Esophagus squamous epithelium (tissue), 5 donors: ENCODE results near the gene CEP112. TPM values are rescaled to one million over a fixed set of nuclear protein-coding genes. Genes with fewer than 3 reads are reported as not detected.

Source experiments
- DNase-seq: peaks from one replicate; lab custom pipeline; 2025; lab: John Stamatoyannopoulos, UW
- H3K27ac ChIP-seq, 4 donors: fragments of 200-600 bp; sonication (generic); one replicate each; pipeline ENCODE4 v1.5.1; 2016 to 2019; ENCODE audit warnings: mild to moderate bottlenecking in 1 of 4
- H3K27me3 ChIP-seq, 4 donors: fragments of 200-600 bp; sonication (generic); 1 replicate in 3 of 4; 2 replicates in 1 of 4; pipeline versions ENCODE4 v1.5.1 to v1.6.0; 2017 to 2021; ENCODE audit warnings: antibody characterized with exemption in 1 of 4
- H3K36me3 ChIP-seq, 3 donors: fragments of 200-600 bp; sonication (generic); one replicate each; pipeline ENCODE4 v1.5.1; 2016 to 2019
- H3K4me1 ChIP-seq, 3 donors: fragments of 200-600 bp; sonication (generic); one replicate each; pipeline ENCODE4 v1.5.1; 2017 to 2019
- H3K4me3 ChIP-seq, 4 donors: fragments of 200-600 bp; sonication (generic); 1 replicate in 3 of 4; 2 replicates in 1 of 4; pipeline ENCODE4 v1.5.1; 2016 to 2019; ENCODE audit warnings: mild to moderate bottlenecking in 2 of 4, moderate library complexity in 1 of 4
- H3K9me3 ChIP-seq, 3 donors: fragments of 200-600 bp; sonication (generic); one replicate each; pipeline ENCODE4 v1.5.1; 2016 to 2019
- CTCF ChIP-seq, 6 experiments: fragments of 450-650 bp in 4 of 6; fragments of 200-600 bp in 2 of 6; sonication (generic) in 2 of 6; IDR thresholded peaks; one replicate each; pipeline ENCODE4 v1.5.1; 2016 to 2019; ENCODE audit warnings: antibody characterized with exemption in 6 of 6, mild to moderate bottlenecking in 4 of 6, moderate library complexity in 4 of 6
- POLR2A ChIP-seq, 4 donors: fragments of 450-650 bp; IDR thresholded peaks; one replicate each; pipeline ENCODE4 v1.6.1; 2017; ENCODE audit warnings: antibody characterized with exemption in 4 of 4, mild to moderate bottlenecking in 4 of 4, moderate library complexity in 3 of 4
- WGBS, 2 donors: methylation state at CpG; one replicate each; pipeline ENCODE4 v1.1.5; 2018; 5-methylcytosine and 5-hydroxymethylcytosine counted together
- intact Hi-C: fragments of 100-400 bp; cut with DNase I; formaldehyde crosslinking; loops from one replicate; pipeline ENCODE4 v1.15.0; 2022
- total RNA-seq, 4 donors: library from RNA; depleted of rRNA; stranded (reverse); fragments of >200 nt; gene quantifications; one replicate each; pipeline ENCODE4 v1.1.0, GENCODE V29; 2016
- donor health status: DM: yes; HTN: yes; CAD: no.

CEP112 gene
- total RNA-seq, 4 donors from 2014 or later: 2.5 to 10.9 (median 6.4) TPM

DNA sequence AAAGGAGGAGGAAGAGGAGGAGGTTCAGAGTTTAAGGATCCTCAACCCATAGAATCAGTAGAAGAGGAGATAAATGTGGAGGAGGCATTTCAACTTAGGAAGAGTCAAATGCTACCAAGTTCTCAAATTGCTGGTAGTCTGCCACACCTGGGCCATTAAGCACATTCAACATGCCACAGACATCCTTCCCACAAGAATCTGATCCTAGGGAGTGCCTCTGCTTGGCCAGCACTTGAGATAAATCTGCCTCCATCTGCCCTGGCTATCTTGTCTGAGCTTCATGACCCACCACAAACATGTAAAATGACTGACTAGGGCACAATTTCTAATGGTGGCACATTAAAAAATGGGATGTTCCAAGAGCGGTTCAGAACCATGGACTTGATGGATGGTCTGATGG, 593.2 kb downstream of the CEP112 start:
- Histone ChIP-seq H3K36me3 (no peaks in the 10 kb centered on the region), H3K9me3 (no peaks in the 10 kb centered on the region), H3K4me3 (no peak overlapping the region), H3K27ac (no peak overlapping the region), H3K4me1 (peaks cover 0 to 9% (median 3%) of the 10 kb centered on the region in 3 donors), H3K27me3 (no peaks in the 10 kb centered on the region)
- WGBS, 2 donors: 90 to 100% methylated on average over 1 of the region's 1 CpG
- TF ChIP-seq POLR2A (IDR thresholded peaks at IDR 0.05) (no peak), CTCF (IDR thresholded peaks at IDR 0.05) (no peak)
- intact Hi-C loops: no loop called here
- DNase-seq: no peak

DNA sequence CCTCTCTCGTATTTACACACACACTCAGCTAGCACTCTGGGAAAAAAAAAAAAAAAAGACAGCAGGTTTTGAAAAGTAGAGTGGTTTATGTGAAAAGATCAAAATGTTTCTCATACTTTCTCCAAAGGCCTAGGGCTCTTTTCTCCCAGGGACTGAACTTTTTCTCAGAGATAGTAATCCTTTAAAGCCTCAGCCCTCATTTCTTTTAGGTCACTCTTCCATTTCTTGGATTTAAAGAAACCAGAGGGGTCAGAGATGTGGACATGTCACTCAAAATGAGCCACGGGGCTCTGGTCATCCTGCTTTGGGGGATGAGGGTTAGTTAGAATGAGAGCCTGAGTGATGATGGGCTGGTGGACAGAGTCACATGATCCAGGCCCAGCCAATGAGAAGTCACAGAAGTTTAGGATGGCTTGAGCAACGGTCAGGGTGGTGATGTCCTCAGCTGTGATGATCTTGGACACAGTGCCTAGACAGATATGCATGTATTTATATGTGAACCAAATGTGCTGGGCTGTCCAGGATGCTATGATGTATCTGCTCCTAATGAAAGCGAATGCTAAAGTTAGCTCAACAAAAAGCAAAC, 596.8 kb downstream of the CEP112 start:
- Histone ChIP-seq H3K4me1 (peaks cover 0 to 15% (median 3%) of the 10 kb centered on the region in 3 donors), H3K27ac (peak overlapping the region in 1 of 4 donors; percentile 60), H3K4me3 (no peak overlapping the region), H3K9me3 (no peaks in the 10 kb centered on the region), H3K27me3 (no peaks in the 10 kb centered on the region), H3K36me3 (no peaks in the 10 kb centered on the region)
- DNase-seq: no peak
- WGBS, 2 donors: 52 to 59% methylated on average over 4 of the region's 4 CpGs
- TF ChIP-seq CTCF (IDR thresholded peaks at IDR 0.05) (no peak), POLR2A (IDR thresholded peaks at IDR 0.05) (no peak)
- intact Hi-C loops: no loop called here

GRCh38 chr17:65593855-65594845, 597.8 kb downstream of the CEP112 start:
- no peaks in the 10 kb centered on the region for H3K9me3 ChIP-seq
- H3K4me3 ChIP-seq: peak overlapping the region in 1 of 4 donors; percentile 22
- no peaks in the 10 kb centered on the region for H3K36me3 ChIP-seq
- H3K27me3 ChIP-seq: no peaks in the 10 kb centered on the region
- H3K27ac ChIP-seq: peak overlapping the region in 2 of 4 donors; percentile 34 to 60
- TF ChIP-seq POLR2A (IDR thresholded peaks at IDR 0.05) (no peak), CTCF (IDR thresholded peaks at IDR 0.05) (no peak)
- intact Hi-C loops: no loop called here
- no peak for DNase-seq
- peaks cover 0 to 15% (median 3%) of the 10 kb centered on the region in 3 donors for H3K4me1 ChIP-seq
- WGBS, 2 donors: 25 to 28% methylated on average over 18 of the region's 18 CpGs

GRCh38 chr17:65593092-65593854, 598.7 kb downstream of the CEP112 start:
- peak overlapping the region in 1 of 4 donors; percentile 60 for H3K27ac ChIP-seq
- no peak for DNase-seq
- no peaks in the 10 kb centered on the region for H3K27me3 ChIP-seq
- 55 to 61% methylated on average over 11 to 15 of the region's 19 CpGs for WGBS, 2 donors
- H3K9me3 ChIP-seq: no peaks in the 10 kb centered on the region
- intact Hi-C loops: no loop called here
- no peaks in the 10 kb centered on the region for H3K36me3 ChIP-seq
- no peak for TF ChIP-seq POLR2A (IDR thresholded peaks at IDR 0.05)
- no peak for TF ChIP-seq CTCF (IDR thresholded peaks at IDR 0.05)
- peak overlapping the region in 1 of 4 donors; percentile 22 for H3K4me3 ChIP-seq
- H3K4me1 ChIP-seq: peaks cover 0 to 23% (median 7%) of the 10 kb centered on the region in 3 donors
